GM21381 (cell line): ENCODE results near the gene VSIG2.
"Not testable (repeated sequence)": the region's sequence is repeated elsewhere in the genome, so short reads cannot be mapped to it uniquely, and the experiment has no call there.

Source experiments
- ATAC-seq: cut with Tn5 transposase; IDR thresholded peaks from one replicate; pipeline ENCODE4 v1.9.1; 2021; ENCODE audit warnings: mild to moderate bottlenecking, moderate library complexity; ENCODE audit not compliant: unreplicated experiment

VSIG2 gene

GRCh38 chr11:124751741-124752470 lies at the start of gene VSIG2:
Gene VSIG2 (minus strand): TSS chr11:124752255. CDS start chr11:124752137, 118 bp downstream.
- no peak for ATAC-seq

DNA sequence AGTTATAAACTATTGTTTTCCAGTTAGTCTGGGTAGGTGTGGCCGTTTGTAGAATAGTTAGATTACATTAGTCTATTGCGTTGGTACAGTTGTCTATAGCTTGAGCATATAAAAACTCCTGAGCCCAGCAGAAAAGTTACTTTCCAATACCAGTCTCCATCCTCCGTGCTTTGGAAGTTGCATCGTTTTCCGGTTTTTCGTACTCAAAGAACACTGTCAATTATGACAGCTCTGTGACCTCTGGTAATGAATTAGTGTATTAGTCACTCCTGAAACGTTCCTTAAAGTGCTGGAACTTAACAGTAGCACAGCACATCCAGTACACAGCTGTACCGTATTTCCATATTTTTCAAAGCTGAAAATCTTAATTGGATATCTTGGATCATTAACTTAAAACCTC lies 49.0 kb upstream of the VSIG2 start:
- ATAC-seq, result no peak

DNA sequence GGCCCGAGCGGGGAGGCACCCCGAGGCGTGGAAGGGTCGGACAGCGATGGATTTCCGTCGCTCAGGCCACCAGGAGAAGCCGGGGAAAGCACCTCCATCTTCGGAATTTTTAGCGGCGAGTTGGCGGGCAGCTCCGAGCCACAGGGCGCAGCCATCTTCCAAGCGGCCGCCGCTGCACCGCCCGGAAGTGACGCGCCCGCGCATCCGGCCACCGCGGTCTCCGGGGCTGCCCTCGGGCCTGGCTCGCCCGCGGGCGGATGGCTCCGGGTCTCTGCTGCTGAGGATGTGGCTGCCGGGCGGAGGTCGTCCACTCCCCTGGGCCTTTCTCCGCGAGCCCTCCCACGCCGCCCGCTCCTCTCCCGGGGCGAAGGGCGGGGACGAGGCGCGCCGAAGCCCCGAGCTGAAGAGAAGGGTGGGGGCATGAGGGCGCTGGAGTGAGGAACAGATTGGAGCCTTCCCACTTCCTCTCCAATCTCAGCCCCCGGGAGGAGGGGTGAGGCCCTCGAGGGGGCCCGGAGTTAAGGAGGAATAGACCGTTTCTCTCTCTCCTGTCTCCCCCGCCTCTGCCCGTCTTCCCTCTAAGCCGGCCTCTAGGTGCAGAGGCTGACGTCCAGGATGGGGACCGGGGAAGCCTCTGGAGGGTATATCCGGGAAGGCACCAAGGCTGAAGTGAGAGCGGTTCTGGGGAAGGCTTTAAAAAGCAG lies 48.3 kb upstream of the VSIG2 start, which contains the start of gene MSANTD2:
TSS of gene MSANTD2 (minus strand) at position 181 of the 704 bp plus-strand sequence. CDS start at position 155, 26 bp downstream.
- ATAC-seq, result peak; percentile 90

DNA sequence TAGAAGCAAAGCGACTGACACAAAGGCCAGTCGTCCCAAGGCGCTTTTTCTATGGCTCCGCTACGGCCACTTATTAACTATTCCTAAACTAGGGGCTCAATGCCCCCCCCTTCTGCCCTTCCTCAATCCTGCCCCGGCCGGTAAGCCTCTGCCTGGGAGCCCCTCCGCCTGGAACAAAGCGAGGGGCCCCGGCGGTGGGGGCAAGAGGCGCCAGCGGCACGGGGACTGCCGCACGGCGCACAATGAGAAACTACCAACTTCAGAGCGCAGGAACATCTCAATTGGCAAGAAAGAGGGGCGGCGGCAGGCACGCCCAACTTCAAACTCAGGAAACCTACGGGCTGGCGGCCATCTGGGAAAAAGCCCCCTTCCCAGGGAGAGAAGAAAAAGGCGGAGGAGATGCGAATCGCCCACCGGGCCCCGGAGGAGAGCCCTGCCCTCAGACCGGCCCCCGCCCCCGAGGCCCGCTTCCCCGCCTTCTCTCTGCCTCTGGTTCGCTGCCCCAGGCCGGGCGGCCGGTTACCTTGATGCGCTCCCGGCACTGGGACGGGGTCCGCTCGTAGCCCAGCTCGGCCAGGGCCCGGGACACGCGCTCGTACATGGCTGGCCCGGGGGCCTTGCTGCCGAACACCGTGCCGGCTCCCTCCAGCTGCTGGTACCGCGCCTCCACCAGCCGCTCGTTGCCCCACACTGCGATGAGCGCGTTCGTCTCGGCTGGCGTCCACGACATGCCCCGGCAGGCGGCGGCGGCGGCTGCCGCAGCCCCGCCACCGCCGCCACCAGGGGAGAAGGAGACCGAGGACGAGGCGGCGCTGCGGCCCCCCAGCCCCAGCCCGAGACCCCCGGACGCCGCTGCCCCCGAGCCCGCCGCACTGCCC lies 47.5 kb upstream of the VSIG2 start:
- ATAC-seq, result peak; percentile 37

- ATAC-seq, result peak; percentile 11
These were observed 46.9 kb upstream of the VSIG2 start for GRCh38 chr11:124798991-124799347.

DNA sequence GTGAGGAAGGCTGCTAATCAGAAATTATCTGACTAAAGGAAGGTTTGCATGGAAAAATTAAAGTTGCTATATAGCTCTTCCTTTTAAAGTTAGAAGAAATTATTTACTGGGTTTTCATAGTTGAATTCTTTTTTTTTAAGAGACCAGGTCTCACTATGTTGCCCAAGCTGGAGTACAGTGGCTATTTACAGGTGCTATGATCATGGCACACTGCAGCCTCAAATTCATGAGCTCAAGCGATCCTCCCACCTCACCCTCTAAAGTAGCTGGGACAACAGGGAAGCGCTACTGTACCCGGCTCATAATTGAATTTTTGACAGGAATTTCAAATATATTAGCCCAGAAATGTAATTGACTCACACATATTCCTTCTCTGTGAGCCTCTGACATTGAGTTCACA lies 44.3 kb upstream of the VSIG2 start:
- ATAC-seq, result no peak

DNA sequence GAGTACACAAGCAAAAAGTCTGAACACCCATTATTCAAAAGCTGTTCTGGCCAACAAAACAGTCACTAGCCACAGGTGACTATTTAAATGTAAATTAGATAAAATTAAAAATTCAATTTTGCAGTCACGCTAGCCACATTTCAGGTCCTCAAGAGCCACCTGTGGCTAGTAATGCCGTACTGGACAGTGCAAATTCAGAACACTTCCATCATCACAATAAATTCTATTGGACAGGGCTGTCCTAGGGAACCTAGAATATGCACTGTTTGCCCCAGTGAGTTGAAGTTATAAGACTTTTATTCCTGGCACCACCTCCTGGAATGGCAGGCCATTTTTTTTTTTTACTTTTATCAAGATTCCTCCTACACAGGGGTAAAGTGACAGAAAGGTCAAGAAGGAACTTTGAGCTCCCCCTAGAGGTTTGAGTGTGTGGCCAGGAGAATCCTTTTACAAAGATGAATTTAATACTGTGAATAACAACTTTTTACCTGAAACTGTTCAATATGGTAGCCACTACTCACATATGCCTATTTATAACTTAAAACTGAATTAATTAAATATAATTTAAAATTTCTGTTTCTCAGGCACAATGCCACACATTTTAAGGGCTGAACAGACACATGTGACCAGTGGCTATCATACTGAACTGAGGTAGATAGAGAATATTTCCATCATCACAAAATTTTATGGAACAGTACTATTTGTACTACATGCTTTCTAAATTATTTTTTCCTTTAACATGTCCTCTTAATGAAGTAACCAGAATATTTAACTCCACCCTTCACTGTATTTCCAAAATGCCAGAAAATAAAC lies 41.6 kb upstream of the VSIG2 start:
- ATAC-seq, result peak; percentile 48

- peak; percentile 81 for ATAC-seq
These were observed 39.7 kb upstream of the VSIG2 start for GRCh38 chr11:124791626-124792341.

GRCh38 chr11:124788521-124788920 lies 36.5 kb upstream of the VSIG2 start:
- no peak for ATAC-seq

GRCh38 chr11:124784051-124784450 lies 32.0 kb upstream of the VSIG2 start:
- no peak for ATAC-seq

DNA sequence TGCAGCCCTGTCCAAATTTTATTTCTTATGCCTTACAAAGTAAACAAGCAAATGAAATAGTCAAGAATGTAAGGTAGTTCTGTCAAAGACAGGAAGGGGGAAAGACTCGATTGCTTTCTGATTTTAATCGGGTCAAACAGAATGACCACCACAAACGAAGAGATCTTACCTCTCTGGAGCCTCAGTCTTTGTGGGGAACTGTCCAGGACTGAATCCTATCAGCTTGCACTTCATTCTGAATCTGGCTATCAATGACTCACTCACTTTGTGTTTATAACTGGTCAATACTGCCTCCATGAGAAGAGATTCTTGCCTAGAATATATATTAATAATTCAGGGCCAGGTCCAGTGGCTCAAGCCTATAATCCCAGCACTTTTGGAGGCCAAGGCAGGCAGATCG lies 30.9 kb upstream of the VSIG2 start:
- no peak for ATAC-seq

- no peak for ATAC-seq
These were observed 27.5 kb upstream of the VSIG2 start for GRCh38 chr11:124779568-124779967.

DNA sequence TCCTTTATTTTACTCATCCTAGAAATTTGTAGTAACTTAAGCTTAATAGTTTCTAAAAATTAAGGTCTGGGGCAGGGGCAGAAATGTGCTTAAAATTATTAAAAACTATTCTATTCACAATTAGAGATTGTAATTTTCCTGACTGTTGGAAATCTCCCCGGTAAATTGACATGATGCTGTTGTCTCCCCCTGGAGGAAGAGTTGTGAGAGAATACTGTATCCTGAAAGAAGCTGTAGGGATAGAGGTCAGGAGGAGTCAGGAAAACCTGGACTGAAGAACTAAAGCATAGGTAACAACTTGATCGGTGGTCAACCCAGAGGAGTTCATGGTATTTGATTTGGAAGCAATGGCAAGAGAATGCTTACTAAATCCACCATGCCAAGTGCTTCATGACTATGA lies 26.2 kb upstream of the VSIG2 start:
- no peak for ATAC-seq

DNA sequence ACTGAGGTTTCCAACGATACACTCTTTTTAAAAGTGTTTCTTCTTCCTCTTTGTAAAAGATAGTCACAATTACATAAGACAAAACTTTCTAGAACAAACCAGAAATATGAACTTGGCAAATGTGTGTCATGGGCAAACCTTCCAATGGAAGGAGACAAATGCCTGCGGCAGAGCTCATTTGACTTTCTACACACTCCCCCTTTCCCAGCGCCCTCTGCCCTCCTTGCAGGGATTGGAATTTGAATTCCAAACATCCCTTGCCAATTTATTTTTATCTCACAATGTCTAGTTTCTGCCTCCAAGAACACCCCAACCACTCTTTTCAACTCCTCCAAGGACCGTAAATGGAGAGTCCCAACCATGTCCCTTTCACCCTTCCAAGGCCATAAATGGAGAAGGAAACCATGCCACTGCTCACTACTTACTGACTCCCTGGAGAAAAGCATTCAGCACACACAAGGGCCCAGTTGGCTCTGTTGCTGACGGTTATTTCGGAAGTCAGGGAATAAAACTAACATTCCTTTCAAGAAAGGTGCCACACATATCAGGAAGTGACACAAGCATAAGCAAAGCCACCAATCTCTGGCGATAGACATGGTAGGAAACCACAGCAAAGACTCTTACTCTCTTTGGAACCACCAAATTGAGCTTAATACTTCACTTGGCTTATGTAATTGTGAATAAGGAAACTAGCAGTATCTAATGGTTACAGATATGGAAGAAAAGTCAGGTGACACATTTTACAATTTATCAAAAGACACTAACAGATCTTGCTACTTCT lies 25.0 kb upstream of the VSIG2 start:
- ATAC-seq, result no peak

DNA sequence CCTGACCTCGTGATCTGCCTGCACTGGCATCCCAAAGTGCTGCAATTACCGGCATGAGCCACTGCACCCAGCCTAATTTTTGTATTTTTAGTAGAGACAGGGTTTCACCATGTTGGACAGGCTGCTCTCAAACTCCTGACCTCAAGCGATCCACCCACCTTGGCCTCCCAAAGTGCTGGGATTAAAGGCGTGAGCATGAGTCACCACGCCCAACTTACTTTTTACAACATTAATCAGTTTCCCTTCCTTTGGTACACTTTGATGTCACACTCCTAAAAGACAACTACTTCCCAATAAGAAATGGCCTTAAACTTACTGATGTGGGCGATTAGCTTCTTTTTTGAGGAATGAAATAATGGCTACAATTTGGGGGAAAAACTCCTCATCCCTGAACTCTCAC lies 18.9 kb upstream of the VSIG2 start:
- ATAC-seq, result not testable (repeated sequence)

GRCh38 chr11:124769806-124770774 lies 18.0 kb upstream of the VSIG2 start:
- no peak for ATAC-seq

DNA sequence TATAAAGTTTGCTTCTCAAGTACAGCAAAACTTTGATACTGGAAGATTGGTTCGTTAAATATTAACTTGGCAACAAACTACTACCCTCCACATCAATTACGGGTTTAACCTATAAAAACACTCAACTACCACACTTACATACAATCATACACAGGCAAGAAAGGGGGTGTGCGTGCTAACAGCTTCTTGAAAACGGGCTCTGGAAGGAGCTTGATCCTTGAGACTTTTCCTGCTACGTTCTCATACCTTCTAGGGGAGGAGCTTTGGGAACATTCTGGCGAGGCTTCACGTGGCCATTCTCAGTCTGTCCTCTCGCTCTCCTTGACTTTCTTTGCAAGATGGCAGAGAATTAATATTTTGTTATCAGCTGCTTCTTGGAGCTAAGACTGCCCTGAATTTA lies 16.9 kb upstream of the VSIG2 start:
- no peak for ATAC-seq

DNA sequence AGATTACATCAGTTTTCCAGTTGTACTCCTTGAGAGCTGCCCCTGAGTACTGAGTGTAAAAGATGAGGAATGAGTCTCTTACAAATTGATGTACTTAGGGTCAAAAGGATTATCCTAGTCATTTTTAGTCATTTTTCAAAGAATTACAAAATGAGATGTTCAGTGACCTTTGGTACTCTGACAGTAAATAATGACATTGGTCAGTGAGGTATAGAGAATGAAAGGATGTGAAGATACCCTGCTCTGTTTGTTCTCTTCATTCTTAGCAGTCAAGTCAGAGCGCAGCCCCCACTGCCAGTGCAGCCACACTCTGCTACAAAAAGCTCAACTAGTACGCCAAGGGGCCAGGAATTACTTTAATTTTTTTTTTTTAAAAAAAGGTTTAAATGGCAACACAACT lies 14.1 kb upstream of the VSIG2 start:
- no peak for ATAC-seq
